KMS-11 (cell line): ENCODE results near the gene TRIO.

ENCODE experiments used
- H2AFZ ChIP-seq: fragments of 200-600 bp; sonication (generic); 2 replicates; pipeline ENCODE4 v1.6.1; 2016; ENCODE audit warnings: antibody characterized with exemption, mixed run types, low read depth
- H3K27ac ChIP-seq: fragments of 200-600 bp; sonication (generic); 2 replicates; pipeline ENCODE4 v1.6.1; 2016; ENCODE audit warnings: mild to moderate bottlenecking, mixed run types
- H3K27me3 ChIP-seq: fragments of 200-600 bp; sonication (generic); 2 replicates; pipeline ENCODE4 v1.6.1; 2017; ENCODE audit warnings: mild to moderate bottlenecking, low read depth, mixed run types, moderate library complexity; ENCODE audit not compliant: insufficient read depth
- H3K36me3 ChIP-seq: fragments of 200-600 bp; sonication (generic); 2 replicates; pipeline ENCODE4 v1.6.1; 2017; ENCODE audit warnings: mild to moderate bottlenecking, mixed run types; ENCODE audit not compliant: insufficient read depth
- H3K4me1 ChIP-seq: fragments of 200-600 bp; sonication (generic); 2 replicates; pipeline ENCODE4 v1.6.1; 2016; ENCODE audit warnings: mild to moderate bottlenecking, low read depth, mixed run types; ENCODE audit not compliant: poor library complexity, severe bottlenecking
- H3K4me2 ChIP-seq: fragments of 200-600 bp; sonication (generic); 2 replicates; pipeline ENCODE4 v1.7.0; 2016; ENCODE audit warnings: mild to moderate bottlenecking, mixed run types
- H3K4me3 ChIP-seq: fragments of 200-600 bp; sonication (generic); IDR thresholded peaks from 2 replicates; pipeline ENCODE4 v1.6.1; 2017; ENCODE audit warnings: low read depth, low read length, mixed read lengths; ENCODE audit not compliant: insufficient read depth
- H3K79me2 ChIP-seq: fragments of 200-600 bp; sonication (generic); 2 replicates; pipeline ENCODE4 v1.6.1; 2016; ENCODE audit warnings: low read depth, mixed run types; ENCODE audit not compliant: insufficient read depth
- H3K9ac ChIP-seq: fragments of 200-600 bp; sonication (generic); 2 replicates; pipeline ENCODE4 v1.6.1; 2016; ENCODE audit warnings: mild to moderate bottlenecking, mixed run types
- H4K20me1 ChIP-seq: fragments of 200-600 bp; sonication (generic); 2 replicates; pipeline ENCODE4 v1.6.1; 2016; ENCODE audit warnings: mild to moderate bottlenecking, mixed run types; ENCODE audit not compliant: insufficient read depth
- TF ChIP-seq, protein P1 (sequence below): fragments of 200-600 bp; sonication (generic); conservative IDR thresholded peaks from 2 replicates; pipeline ENCODE4 v1.6.1; 2017; ENCODE audit warnings: low read depth, mild to moderate bottlenecking, antibody characterized with exemption, low read length, moderate library complexity, mixed read lengths

The TRIO gene

DNA sequence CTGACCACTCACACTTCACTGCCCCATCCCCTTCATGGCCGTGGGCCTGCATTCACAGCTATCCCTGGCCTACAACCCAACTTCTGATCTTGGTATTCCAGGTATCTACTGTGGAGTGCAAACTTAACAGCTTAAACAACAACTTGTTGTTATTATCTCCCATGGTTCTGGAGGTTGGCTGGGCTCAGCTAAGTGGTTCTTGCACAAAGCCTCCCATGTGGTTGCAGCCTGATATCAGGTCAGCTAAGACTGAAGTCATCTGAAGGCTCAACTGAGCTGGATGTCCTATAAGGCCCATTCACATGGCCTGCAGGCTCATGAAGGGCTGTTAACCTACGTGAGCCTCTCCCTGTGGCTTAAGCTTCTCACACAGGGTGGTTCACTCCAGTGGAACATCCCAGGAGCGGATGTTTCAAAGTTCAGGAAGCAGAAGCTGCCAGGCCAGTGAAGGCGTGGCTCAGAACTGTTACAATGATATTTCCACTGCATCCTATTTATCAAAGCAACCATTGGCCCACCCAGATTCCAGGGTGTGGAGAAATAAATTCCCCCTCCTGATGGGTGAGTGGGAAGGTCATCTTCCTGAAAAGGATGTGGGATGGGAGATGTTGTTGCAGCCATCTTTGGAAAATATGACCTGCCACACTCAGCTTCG, 30.0 kb upstream of the TRIO start:
- Histone ChIP-seq H4K20me1 (no peaks in the 10 kb centered on the region), H3K9ac (no peak overlapping the region), H3K4me2 (no peak overlapping the region), H3K27ac (no peak overlapping the region), H3K79me2 (no peaks in the 10 kb centered on the region), H3K4me1 (peaks cover 13% of the 10 kb centered on the region), H3K4me3 (no peak overlapping the region), H3K36me3 (no peaks in the 10 kb centered on the region), H2AFZ (no peak overlapping the region), H3K27me3 (no peaks in the 10 kb centered on the region)
- TF ChIP-seq, protein P1, sequence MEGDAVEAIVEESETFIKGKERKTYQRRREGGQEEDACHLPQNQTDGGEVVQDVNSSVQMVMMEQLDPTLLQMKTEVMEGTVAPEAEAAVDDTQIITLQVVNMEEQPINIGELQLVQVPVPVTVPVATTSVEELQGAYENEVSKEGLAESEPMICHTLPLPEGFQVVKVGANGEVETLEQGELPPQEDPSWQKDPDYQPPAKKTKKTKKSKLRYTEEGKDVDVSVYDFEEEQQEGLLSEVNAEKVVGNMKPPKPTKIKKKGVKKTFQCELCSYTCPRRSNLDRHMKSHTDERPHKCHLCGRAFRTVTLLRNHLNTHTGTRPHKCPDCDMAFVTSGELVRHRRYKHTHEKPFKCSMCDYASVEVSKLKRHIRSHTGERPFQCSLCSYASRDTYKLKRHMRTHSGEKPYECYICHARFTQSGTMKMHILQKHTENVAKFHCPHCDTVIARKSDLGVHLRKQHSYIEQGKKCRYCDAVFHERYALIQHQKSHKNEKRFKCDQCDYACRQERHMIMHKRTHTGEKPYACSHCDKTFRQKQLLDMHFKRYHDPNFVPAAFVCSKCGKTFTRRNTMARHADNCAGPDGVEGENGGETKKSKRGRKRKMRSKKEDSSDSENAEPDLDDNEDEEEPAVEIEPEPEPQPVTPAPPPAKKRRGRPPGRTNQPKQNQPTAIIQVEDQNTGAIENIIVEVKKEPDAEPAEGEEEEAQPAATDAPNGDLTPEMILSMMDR = no peak

GRCh38 chr5:14114615-14115251, 28.4 kb upstream of the TRIO start:
- Histone ChIP-seq H2AFZ (no peak overlapping the region), H3K27me3 (no peaks in the 10 kb centered on the region), H3K4me3 (no peak overlapping the region), H4K20me1 (no peaks in the 10 kb centered on the region), H3K79me2 (no peaks in the 10 kb centered on the region), H3K9ac (no peak overlapping the region), H3K27ac (no peak overlapping the region), H3K36me3 (no peaks in the 10 kb centered on the region), H3K4me1 (no peaks in the 10 kb centered on the region), H3K4me2 (no peak overlapping the region)
- TF ChIP-seq, protein P1 = no peak

DNA sequence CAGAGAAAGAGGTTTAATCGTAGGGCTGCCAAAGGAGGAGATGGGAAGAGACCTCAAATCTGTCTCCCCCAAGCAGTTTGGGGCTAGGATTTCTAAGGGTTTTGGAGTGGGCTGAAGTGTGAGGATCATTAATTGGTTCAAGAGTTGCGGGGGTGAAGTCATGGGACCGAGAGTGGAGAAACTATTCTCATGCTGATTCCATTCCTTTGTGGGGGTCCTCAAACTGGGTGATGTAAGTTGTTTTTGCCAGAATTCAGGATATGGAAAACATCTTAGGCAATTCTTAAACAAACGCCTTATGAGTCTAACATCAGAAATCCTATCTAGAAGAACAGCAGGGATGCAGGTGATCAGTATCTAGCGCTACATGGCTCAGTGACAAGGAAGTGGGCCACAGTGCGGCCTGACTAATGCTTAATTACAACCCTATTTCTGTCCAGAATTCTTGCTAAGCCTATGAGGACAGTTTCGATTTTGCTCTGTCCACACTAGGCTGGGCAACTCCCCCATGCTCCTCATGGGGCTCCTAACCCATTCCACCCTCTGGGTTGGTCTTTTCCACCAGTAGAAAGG, 27.7 kb upstream of the TRIO start:
- no peaks in the 10 kb centered on the region for H4K20me1 ChIP-seq
- no peak overlapping the region for H3K27ac ChIP-seq
- no peak overlapping the region for H3K4me2 ChIP-seq
- no peaks in the 10 kb centered on the region for H3K4me1 ChIP-seq
- TF ChIP-seq, protein P1 = no peak
- no peak overlapping the region for H3K9ac ChIP-seq
- no peak overlapping the region for H2AFZ ChIP-seq
- H3K27me3 ChIP-seq = no peaks in the 10 kb centered on the region
- H3K36me3 ChIP-seq = no peaks in the 10 kb centered on the region
- no peaks in the 10 kb centered on the region for H3K79me2 ChIP-seq
- no peak overlapping the region for H3K4me3 ChIP-seq

DNA sequence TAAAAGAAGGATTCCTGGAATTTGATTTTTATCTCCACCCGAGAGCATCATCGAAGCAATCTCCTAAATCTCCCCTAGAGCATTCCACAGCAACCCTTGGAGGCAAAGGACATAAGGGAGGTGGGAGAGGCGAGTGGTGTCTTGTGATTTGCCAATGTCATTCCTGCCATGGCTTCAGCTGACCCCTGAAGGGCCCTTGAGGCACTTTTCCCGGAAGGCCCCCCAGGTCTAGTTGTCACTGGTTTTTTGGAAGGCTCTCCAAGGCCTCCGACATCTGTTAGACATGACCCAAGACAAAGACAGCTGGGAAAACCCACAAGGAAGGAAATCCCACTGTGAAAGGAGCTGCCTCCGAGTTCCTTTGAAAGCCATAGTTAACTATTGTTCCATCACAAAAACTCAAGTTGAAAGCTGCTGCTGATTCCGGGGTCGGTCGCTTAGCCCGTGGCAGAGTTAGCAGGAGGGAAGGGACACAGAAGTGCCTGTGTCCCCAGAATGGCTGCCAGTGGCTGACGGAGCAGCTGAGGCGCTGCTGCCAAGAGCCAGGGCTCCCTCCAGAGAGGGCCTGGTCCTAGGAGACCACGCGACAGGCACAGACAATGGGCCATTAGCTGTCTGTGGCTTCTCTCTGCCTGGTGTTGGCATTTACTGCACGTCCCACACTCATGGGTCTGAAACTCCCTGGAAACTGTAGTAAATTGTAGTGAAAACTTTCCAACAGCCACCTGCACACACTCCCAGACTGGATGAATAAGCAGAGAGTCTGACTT, 24.4 kb upstream of the TRIO start:
- no peak overlapping the region for H3K9ac ChIP-seq
- no peak overlapping the region for H3K27ac ChIP-seq
- H3K4me2 ChIP-seq = no peak overlapping the region

More for the DNA sequence above, 24.4 kb upstream of the TRIO start:
- no peaks in the 10 kb centered on the region for H3K27me3 ChIP-seq
- no peaks in the 10 kb centered on the region for H3K36me3 ChIP-seq
- no peaks in the 10 kb centered on the region for H3K4me1 ChIP-seq
- TF ChIP-seq, protein P1 = no peak
- H2AFZ ChIP-seq = no peak overlapping the region
- no peak overlapping the region for H3K4me3 ChIP-seq
- H3K79me2 ChIP-seq = no peaks in the 10 kb centered on the region
- no peaks in the 10 kb centered on the region for H4K20me1 ChIP-seq
